HG03060 (cell line): Measurements from ENCODE around the gene HMGB4.

Source experiments
- ATAC-seq: cut with Tn5 transposase; IDR thresholded peaks from one replicate; pipeline ENCODE4 v1.9.1; 2021; ENCODE audit warnings: low read depth, moderate number of reproducible peaks; ENCODE audit not compliant: unreplicated experiment

Gene HMGB4

DNA sequence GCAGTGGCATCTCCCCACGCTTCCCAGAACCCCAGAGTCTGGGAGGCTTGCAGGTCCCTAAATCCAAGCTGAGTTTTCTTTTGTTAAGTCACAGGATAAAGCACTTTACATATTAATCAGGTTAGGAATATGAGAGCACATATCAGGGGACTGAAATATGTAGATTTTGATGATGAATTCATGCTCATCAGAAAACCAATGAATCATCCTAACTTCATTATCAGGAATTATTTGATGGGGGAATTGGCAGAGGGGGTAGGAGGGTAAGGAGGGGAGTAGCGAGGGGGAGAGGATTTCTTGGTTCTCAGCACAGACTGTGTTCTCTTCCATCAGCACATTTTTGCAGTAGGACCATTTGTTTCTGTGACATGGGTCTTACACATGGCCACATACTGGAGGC is 32.1 kb downstream of the HMGB4 start:
- ATAC-seq: no peak

GRCh38 chr1:33897092-33897725 is 33.3 kb downstream of the HMGB4 start:
- ATAC-seq: no peak

- ATAC-seq: no peak
Observed at GRCh38 chr1:33898406-33898805, 34.5 kb downstream of the HMGB4 start.

- no peak for ATAC-seq
Observed at GRCh38 chr1:33898881-33899280, 35.0 kb downstream of the HMGB4 start.

- no peak for ATAC-seq
Observed at GRCh38 chr1:33899746-33900145, 35.9 kb downstream of the HMGB4 start.

- ATAC-seq: peak; percentile 79
Observed at GRCh38 chr1:33902486-33903209, 38.8 kb downstream of the HMGB4 start.

DNA sequence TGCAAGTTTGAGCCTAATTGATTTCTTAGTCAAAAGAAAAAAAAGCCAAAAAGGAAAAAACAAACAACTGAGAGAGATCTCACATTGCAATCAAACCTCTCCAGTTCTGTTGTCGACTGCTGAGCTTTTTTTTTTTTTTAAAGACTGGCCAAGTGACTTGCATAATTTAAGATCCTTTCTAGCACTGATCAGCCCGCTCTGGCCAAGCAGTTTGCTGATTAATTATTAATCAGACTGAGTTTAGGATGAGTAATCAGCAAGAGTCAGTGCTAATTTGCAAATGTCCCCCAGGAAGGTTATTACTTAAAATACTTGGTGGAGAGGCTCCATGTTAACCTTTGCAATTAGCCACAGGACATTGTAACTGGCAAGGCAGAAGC is 39.3 kb downstream of the HMGB4 start:
- ATAC-seq: peak; percentile 34

DNA sequence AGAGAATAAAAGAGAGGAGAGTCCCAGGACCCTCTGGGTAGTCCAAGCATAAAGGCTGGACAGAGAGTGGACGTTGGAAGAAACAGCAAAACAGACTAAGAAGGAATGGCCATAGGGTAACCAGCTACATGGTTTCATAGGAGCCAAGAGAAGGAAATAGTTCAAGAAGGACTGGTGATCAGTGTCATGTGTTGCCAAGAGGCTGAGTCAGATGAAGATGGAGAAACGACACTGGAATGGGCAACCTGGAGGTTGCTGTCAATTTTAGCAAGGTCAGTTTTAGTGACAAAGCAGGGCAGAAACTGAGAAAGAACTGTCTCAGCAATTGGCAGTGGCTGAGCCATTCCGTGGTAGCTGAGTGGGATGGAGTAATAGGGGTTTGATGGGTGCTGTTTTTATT is 41.4 kb downstream of the HMGB4 start:
- ATAC-seq: no peak

- no peak for ATAC-seq
Observed at GRCh38 chr1:33906156-33906555, 42.3 kb downstream of the HMGB4 start.

- no peak for ATAC-seq
Observed at GRCh38 chr1:33908324-33908956, 44.6 kb downstream of the HMGB4 start.
